GM21447 (cell line): ENCODE results near the gene TRIM52.
"Not testable (repeated sequence)": the region's sequence is repeated elsewhere in the genome, so short reads cannot be mapped to it uniquely, and the experiment has no call there.

Source experiments
- ATAC-seq: cut with Tn5 transposase; IDR thresholded peaks from one replicate; pipeline ENCODE4 v1.9.1; 2021; ENCODE audit not compliant: unreplicated experiment

TRIM52 gene

GRCh38 chr5:181215997-181216989 lies 44.6 kb downstream of the TRIM52 start:
- ATAC-seq, result no peak

- not testable (repeated sequence) for ATAC-seq
Observed at GRCh38 chr5:181214249-181214648, 46.7 kb downstream of the TRIM52 start.

- no peak for ATAC-seq
Observed at GRCh38 chr5:181212934-181213333, 48.0 kb downstream of the TRIM52 start.

DNA sequence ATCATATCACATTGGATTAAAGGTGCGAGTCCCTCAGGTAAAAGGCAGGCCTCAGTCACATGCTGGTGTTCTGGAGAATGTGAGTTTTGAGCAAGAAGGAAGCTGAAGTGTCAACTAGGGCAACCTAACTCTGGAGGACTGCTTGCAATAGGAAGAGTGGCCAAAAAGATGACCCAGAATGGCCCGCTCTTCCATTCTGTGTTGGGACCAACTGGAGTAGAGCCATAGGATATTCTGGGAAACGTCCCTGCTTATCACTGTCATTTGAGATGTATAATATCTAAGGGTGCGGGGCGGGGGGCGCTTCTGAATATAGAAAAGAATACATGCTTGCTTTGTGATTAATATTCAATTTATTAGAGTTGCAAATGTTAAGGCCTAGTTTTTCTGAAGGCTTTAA lies 48.9 kb downstream of the TRIM52 start:
- no peak for ATAC-seq

GRCh38 chr5:181211208-181211607 lies 49.7 kb downstream of the TRIM52 start:
- ATAC-seq, result no peak

GRCh38 chr5:181210698-181211097 lies 50.2 kb downstream of the TRIM52 start:
- ATAC-seq, result not testable (repeated sequence)

DNA sequence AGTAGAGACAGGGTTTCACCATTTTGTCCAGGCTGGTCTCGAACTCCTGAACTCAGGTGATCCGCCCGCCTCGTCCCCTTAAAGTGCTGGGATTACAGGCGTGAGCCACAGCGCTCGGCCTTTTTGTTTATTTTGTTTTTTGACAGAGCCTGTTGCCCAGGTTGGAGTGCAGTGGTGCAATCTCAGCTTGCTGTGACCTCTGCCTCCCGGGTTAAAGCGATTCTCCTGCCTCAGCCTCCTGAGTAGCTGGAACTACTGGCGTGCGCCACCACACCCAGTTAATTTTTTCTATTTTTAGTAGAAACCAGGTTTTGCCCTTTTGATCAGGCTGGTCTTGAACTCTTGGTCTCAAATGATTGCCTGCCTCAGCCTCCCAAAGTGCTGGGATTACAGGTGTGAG lies 50.8 kb downstream of the TRIM52 start:
- not testable (repeated sequence) for ATAC-seq

DNA sequence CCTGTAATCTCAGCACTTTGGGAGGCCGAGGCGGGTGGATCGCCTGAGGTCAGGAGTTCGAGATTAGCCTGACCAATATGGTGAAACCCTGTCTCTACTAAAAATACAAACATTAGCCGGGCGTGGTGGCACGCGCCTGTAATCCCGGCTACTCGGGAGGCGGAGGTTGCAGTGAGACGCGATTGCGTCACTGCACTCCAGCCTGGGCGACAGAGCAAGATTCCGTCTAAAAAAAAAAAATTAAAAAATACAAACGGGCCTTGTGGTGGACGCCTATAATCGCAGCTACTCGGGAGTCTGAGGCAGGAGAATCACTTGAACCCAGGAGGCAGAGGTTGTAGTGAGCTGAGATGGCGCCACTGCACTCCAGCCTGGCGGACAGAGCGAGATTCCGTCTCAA lies 51.9 kb downstream of the TRIM52 start:
- ATAC-seq, result not testable (repeated sequence)

GRCh38 chr5:181207960-181208253 lies 53.0 kb downstream of the TRIM52 start:
- ATAC-seq, result no peak

DNA sequence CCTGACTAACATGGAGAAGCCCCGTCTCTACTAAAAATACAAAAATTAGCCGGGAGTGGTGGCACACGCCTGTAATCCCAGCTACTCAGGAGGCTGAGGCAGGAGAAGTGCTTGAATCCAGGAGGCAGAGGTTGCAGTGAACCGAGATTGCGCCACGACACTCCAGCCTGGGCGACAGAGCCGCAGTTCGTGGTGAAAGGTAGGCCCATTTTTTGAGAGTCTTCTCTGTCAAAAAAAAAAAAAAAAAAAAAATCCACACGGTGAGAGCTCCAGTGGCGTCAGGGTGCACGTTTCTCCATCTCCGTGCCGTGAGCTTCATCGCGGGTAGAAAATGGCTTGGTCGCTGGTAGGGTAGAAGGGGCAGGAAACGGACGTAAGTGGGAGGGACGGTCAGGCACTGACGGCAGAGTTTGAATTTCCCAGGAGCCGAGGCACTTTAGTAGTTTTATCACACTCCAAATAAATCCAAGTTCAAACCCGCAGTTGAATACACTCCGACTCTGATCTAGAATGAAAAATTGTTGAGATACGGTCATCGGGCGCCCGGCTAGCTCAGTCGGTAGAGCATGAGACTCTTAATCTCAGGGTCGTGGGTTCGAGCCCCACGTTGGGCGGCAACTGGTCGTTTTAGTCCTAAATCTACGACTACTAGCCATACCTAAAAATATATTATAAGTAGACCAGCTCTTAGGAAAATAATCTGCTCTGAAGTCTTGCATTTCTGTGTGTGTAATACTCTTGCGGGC lies 53.6 kb downstream of the TRIM52 start:
- ATAC-seq, result peak; percentile 38

DNA sequence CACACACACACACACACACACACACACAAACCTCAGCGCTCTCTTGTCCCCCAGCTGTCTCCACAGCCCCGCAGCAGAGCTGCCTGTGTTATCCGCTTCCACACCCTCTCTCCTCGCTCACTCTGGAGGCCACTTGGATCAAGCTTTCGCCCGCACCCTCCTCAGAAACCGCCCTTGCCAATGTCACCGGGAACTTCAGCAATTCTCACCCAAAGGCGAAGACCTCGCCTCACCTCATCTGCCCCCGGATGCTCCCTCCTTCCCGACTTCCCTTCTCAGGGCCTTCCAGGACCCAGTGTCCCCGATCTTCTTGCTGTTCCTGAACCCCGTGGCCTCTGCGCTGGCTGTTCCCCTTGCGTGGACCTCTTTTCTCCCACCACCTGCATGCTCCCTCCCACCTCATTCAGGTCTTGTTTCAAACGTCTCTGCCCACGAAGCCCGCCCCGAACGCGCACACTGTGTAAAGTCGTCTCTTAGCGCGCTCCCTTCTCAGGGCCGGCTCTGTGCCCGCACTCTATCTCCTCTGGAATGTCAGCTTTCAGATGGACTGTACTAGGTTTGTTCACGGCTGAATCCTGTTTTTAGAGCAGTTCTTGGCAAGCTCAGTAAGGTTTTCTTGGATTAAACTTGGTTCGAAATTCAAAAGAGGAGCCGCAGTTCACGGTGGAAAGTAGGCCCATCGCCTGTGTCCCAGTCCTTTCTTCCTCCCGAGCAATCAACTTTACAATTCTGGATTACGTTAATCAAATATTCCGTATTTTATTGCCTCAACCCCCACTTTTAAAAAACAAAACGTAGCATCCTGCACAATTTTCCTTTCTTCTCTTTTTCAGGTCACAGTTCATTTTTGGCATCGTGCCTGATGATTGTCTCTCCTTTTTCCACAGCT lies 54.9 kb downstream of the TRIM52 start:
- ATAC-seq, result no peak
